NB4 (cell line): ENCODE results near the gene DCLK1.

Experiments used
- DNase-seq: peaks from one replicate; pipeline ENCODE4 v3.0.0; 2010; ENCODE audit warnings: low read depth
- H3K4me3 ChIP-seq: one replicate; pipeline ENCODE4 v1.5.1; 2011; ENCODE audit warnings: mild to moderate bottlenecking, low read depth, low read length, moderate library complexity
- CTCF ChIP-seq: IDR thresholded peaks from one replicate; pipeline ENCODE4 v1.5.1; 2012; ENCODE audit warnings: low read depth, low read length
- MAX ChIP-seq: IDR thresholded peaks from 2 replicates; pipeline ENCODE4 v1.6.1; 2011; ENCODE audit warnings: low read depth, low read length
- MYC ChIP-seq: IDR thresholded peaks from 2 replicates; pipeline ENCODE4 v1.6.1; 2011; ENCODE audit warnings: low read depth, low read length
- POLR2A ChIP-seq: IDR thresholded peaks from 2 replicates; pipeline ENCODE4 v1.6.1; 2011; ENCODE audit warnings: mild to moderate bottlenecking; ENCODE audit not compliant: insufficient read length; ENCODE audit errors: extremely low read depth

DCLK1 gene

DNA sequence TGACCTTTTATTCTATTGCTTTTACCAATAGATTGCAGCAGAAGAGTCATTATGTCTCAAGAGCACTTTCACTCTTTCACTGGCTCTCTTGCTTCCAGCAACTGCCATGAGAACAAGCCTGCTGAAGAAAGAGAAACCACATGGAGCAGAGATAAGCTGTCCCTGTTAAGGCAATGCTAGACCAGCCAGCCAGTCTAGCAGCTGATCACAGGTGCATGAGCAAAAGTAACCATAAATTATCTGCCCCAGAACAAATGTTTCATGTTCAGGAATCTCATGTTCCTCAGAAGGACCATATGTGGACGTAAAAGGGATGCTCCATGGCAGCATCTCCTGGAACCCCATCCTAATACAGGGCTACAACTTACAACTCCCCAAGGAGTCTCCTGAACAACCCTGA lies 20.4 kb upstream of the DCLK1 start:
- H3K4me3 ChIP-seq: no peak overlapping the region
- TF ChIP-seq MYC: no peak
- DNase-seq: no peak

DNA sequence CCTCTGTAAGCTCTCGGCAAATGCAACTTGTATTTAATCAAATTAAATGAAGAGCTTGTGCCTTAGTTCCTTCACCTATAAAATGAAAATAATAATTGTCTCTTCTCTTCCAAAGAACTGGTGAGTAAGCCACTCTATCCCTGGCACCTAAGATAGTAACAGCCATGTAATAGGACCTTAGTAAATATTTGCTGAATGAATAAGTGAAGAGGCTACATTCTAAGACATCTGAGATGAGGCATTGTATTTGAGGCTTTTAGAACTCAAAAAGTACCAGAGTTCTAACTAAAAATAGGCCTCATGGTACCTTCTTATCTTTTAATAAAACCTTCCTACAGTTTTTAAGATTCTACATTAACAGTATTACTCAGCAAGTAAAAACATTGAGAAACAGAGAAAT lies 17.3 kb upstream of the DCLK1 start:
- TF ChIP-seq POLR2A: no peak
- no peak for TF ChIP-seq MYC
- TF ChIP-seq CTCF: no peak
- TF ChIP-seq MAX: no peak
- DNase-seq: no peak
- no peak overlapping the region for H3K4me3 ChIP-seq

DNA sequence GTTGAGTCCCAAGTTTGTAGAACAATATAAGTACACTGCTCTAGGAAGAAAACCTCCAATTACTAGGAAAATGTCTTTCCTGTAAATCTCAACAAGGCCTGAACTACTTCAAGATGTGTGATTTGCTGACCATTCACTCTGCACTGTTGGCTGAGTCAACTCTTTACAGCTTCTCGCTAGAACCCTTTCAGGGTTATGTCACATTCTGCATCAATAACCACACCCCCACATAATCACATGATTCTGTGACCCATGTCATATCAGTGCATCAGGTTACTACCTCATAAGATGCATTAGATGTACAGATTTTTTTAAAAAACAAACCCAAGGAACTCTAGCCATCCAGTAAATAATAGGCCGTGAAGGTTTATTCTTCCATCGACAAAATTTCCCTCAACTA lies 16.1 kb upstream of the DCLK1 start:
- no peak overlapping the region for H3K4me3 ChIP-seq
- TF ChIP-seq POLR2A (no peak), CTCF (no peak), MAX (no peak), MYC (no peak)
- no peak for DNase-seq

- TF ChIP-seq CTCF (no peak), MAX (no peak), POLR2A (no peak), MYC (no peak)
- H3K4me3 ChIP-seq: no peak overlapping the region
- DNase-seq: no peak
Measured at GRCh38 chr13:36146511-36147269, 15.5 kb upstream of the DCLK1 start.

DNA sequence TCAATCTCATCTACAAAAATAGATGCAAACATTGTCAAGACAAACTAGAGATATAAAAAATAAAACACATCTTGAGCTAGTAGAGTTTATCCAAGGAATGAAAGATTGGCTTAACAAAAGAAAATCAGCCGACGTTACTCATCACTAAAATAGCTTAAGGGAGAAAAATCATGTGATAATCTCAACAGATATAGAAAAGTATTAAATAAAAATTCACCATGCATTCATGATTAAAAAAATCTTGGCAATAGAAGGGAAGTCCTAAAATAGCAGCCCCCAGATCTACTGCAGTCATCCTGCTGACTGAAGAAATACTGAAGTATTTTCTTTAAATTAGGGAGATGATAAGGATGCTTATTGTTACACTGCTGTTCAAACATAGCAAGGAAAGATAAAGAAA lies 12.6 kb upstream of the DCLK1 start:
- DNase-seq: no peak
- no peak overlapping the region for H3K4me3 ChIP-seq
- TF ChIP-seq POLR2A (no peak), MYC (no peak), MAX (no peak), CTCF (no peak)

- no peak overlapping the region for H3K4me3 ChIP-seq
- no peak for DNase-seq
- TF ChIP-seq CTCF: no peak
- no peak for TF ChIP-seq POLR2A
- no peak for TF ChIP-seq MAX
- TF ChIP-seq MYC: no peak
Measured at GRCh38 chr13:36142735-36143134, 11.6 kb upstream of the DCLK1 start.
